Mesenteric fat pad (tissue), 1 donor: ENCODE results near the gene TMTC1. TPM values are rescaled to one million over a fixed set of nuclear protein-coding genes. Genes with fewer than 3 reads are reported as not detected.

Experiments
- DNase-seq: peaks from one replicate; pipeline ENCODE4 v3.0.0-alpha.2; 2020; ENCODE audit warnings: low spot score
- total RNA-seq: library from RNA; stranded (reverse); fragmentation: NEBNext Ultra II Directional; extraction: Animal tissue kit (Norgen Biotek cat#: 25700); gene quantifications from one replicate; pipeline ENCODE4 v1.2.1, GENCODE V29; 2021
- donor health status: DM: yes; HTN: yes; CAD: no.

Gene TMTC1
- total RNA-seq, 1 donor from 2014 or later, result 107 TPM

DNA sequence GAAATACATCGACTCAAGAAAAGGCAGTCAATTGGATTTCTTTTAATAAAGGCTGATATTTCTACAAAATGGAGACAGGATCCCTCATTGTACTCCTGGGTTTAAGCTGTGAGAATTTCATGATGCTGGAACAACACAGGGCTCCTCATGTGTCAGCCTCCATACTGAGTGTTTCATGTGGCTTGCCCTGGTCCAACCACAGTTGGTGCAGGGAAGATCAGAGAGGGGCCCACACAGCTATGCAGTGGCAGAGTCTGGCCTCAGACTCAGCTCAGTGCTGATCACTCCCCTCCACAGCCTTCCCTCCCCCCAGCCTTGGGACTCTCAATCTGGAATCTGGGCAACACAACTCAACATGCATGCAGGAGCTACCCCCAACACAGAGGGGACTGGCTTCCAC lies 163.7 kb downstream of the TMTC1 start:
- no peak for DNase-seq

DNA sequence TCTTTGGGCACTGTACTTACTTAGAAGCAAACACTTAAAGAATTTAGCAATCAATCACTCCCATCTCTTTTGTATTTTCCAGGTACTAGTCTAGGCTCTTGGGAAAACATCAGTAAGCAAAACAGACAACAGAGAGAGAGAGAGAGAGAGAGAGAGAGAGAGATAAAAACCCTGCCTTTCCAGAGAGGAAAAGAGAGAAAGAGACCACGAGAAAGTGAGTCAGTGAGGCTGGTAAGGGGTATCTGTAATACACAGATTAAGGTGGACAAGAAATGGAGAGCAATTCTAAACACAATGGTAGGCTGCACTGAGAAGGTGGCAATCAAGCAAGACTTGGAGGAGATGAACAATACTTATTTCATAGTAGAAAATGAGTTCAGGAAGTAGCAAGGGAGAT lies 166.3 kb downstream of the TMTC1 start:
- no peak for DNase-seq

DNA sequence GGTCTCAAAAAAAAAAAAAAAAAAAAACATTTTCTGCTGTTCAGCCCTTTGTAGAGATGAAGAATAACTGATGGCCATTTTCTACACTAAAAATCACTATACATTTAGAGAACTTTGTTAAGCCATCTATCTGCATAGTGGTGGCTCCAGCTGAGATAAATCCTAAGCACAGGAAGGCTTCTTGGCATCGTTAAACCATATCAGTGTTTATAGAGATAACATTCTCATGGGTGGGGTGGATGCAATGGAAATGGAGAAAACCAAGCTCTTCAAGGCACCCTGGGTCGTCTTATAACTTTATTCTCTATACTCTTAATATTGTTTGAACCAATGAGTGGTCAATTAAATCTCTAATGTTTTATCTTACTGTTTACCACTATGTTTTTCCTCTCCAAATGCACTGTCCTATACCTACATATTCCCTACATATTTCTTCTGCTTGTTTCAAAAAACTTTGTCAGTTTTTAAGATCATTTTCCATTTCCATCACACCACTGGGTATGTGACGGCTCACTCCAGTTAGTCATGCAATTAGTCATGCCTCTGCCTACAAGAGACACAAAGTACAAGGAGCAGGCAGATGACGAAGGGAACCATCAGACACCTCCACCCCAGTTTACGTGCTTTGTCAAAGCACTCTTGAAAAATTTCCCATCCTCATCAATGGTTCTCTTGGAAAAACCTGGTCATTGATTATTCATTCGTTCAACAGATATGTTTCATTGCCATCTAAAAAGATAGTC lies 166.9 kb downstream of the TMTC1 start:
- no peak for DNase-seq

GRCh38 chr12:29614694-29615325 lies 168.9 kb downstream of the TMTC1 start:
- no peak for DNase-seq

DNA sequence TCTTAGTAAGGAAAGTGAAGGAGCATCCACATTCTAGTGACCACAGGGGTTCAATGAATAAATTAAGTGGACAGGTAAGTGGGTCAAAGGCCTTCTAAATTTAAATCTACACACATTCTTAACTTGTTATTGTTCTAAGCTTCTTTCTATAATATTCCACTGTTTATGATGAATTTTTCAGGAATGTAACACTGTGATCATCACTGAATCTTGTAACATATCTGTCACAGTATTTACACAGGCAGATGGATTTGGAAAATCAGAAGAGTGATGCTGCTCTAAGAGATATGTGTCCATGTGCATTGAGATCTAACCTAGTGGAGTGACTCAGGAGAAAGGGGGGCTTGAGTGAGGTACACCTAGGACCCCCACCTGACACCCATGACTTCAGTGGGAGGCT lies 170.8 kb downstream of the TMTC1 start:
- no peak for DNase-seq

GRCh38 chr12:29611906-29612305 lies 171.8 kb downstream of the TMTC1 start:
- no peak for DNase-seq

GRCh38 chr12:29610473-29611170 lies 173.1 kb downstream of the TMTC1 start:
- DNase-seq, result no peak

- DNase-seq, result no peak
Measured at GRCh38 chr12:29609431-29610215, 174.1 kb downstream of the TMTC1 start.

GRCh38 chr12:29608581-29608980 lies 175.2 kb downstream of the TMTC1 start:
- DNase-seq, result no peak

GRCh38 chr12:29599381-29599780 lies 184.4 kb downstream of the TMTC1 start:
- no peak for DNase-seq

GRCh38 chr12:29595071-29595755 lies 188.5 kb downstream of the TMTC1 start:
- no peak for DNase-seq

DNA sequence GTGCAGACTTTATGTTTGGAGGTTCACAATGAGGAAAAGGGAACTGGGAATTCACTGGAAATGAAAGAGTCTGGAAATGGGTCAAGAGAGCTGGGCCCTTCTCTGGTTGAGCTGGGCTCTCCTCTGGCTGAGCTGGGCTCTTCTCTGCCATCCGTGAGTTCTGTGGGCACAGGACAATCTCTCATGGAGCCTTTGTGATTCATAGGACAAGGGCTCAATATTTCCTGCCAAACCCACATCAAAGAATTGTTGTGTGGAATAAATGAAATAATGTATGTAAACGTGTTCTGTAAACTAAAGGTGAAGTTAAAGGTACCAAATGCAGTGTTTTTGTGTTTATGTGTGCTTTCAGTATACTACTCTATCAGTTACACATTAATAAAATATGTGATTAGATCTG lies 190.7 kb downstream of the TMTC1 start:
- no peak for DNase-seq

DNA sequence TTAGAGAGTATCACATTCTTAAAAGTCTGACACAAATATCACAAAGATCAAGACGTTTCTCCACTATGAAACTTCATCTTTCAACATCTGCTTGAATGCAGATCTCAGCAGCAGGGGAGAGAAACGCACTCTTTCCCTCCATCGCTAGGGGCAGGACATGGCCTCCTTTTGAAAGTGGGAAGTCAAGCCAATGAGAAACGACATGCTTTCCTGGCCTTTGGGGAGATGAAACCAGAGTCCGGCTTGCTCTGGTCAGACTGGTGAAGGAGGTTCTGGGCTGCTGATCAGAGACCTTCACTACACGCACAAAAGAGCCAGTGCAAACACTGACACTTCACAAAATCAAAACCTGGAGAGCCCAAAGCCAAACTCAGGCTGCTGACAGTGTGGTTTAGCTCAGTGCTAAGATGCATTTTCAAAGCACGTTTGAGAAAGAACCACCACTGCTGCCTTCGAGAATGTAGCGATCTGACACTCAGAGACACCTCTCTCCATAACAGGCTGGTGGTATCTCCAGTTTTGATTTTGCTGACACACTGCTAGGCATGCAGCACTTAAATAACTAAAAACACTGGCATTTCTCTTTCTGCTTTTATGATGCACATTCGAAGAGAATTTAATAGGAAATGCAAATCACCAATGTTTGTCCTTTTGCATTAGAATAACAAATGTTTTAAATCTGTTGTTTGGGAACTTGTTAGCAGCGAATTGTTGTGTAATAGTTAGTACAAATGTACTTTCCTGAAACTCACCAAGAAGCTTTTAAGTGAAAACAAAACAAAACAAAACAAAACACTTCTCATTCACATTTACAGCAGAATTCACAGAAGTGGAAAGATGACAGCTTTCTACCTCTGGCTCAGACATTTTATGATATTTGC lies 192.4 kb downstream of the TMTC1 start:
- no peak for DNase-seq

- DNase-seq, result no peak
Measured at GRCh38 chr12:29589851-29590250, 193.9 kb downstream of the TMTC1 start.

DNA sequence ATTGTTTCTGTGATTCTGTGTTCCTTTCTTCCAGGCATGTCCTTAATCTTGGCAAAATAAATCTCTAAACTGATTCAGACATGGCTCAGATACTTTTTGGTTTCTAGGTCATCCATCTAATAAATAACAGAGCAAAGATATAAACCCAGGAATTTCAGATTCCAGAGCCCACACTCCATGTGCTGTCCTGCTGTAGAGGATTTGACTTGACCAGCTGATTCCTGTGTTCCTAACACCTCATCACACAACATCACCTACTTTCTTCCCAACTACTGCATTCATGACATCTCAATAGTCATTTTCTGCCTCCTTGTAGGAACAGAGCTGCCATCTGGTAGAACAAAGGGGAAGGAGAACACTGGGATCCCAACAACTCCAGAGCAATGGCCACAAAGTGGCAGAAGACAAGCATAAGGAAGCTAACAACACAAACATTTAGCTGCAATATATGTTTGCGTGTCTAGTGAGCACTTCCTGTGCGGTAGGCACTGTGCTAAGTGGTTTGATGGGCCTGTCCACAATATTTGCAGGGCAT lies 194.4 kb downstream of the TMTC1 start:
- no peak for DNase-seq

- no peak for DNase-seq
Measured at GRCh38 chr12:29582677-29583272, 201.0 kb downstream of the TMTC1 start.

DNA sequence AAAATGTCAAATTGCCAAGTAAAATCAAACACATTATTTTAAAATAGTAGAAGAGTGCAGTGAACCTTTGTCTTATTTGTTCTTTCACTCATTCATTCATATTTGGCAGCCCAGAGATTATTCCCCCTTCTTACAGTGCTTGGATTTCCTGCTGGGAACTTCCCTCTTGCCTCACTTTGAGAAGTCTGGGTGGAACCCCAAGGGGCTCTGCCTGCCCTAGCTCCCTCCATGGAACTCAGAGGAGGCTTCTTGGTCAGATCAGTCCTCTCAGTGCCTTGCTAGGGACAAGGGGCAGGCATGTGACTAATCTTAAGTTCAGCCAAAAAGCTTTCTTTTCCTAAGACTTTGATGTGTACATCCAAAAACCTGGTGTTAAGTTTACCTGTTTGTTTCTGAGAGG lies 201.6 kb downstream of the TMTC1 start:
- DNase-seq, result no peak

DNA sequence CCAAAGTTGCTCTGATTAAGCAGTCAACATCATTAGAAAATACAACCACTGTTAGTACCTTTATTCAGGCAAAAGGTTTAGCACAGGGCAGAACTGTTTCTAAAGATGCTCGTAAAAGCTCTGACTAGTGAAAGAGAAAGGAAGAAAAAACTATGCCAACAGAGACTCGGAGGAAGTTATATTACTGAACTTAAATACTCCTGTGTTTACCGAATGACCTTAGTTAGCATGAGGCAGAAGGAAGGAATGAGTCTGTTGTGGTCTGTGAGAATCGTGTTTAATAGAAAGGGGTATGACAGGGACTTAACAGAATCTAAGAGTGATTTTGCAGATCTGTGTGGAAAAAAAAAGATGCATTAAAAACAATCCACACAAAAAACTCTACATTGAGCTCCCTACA lies 202.1 kb downstream of the TMTC1 start:
- no peak for DNase-seq

GRCh38 chr12:29580971-29581370 lies 202.8 kb downstream of the TMTC1 start:
- DNase-seq, result no peak
